ENCODE results near the gene STARD3NL. TPM values are rescaled to one million over a fixed set of nuclear protein-coding genes. Genes with fewer than 3 reads are reported as not detected.

STARD3NL gene
- total and polyA plus RNA-seq, 10 of the 15 experiments (the other 5 are each of a cell fraction or from before 2014, with no cell fraction given): 66.1 to 133 (median 85.7) TPM

DNA sequence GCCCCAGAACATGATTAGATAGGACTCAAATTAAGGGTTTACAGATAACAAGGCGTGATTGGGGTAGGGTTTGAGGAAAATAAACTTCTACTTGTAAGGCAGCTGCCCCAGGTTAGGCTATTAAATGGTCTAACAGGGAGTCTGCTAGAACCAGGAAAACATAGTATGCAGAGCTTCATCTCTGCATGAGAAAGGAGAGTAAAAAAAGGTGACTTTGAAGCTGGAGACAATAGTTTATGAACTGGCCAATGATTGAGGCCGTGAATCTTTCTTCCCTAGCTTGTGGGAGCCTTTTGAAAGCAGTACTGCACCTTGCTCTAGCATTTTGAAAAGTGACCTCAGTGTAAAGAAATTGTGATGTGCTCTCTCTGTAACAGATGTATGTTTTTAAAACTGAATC, 48.5 kb upstream of the STARD3NL start:
- no peak overlapping the region for H3K4me3 ChIP-seq
- no peaks in the 10 kb centered on the region for H3K27me3 ChIP-seq (replicated peaks in 1 of 2; ENCODE audit: control insufficient read depth in 2 of 2, insufficient read depth in 2 of 2, low read length in 1 of 2)
- POLR2A ChIA-PET: no interaction called here
- no peak for ATAC-seq
- TF ChIP-seq NR2C1 (IDR thresholded peaks at IDR 0.05): no peak
- TF ChIP-seq MLLT1 (IDR thresholded peaks at IDR 0.05): no peak
- no peak for TF ChIP-seq BMI1 (IDR thresholded peaks at IDR 0.05; ENCODE audit: borderline replicate concordance)
- TF ChIP-seq EED (IDR thresholded peaks at IDR 0.05; ENCODE audit: low read depth): no peak
- no peak for TF ChIP-seq BACH1 (IDR thresholded peaks at IDR 0.05; ENCODE audit: borderline replicate concordance)
- no peak for TF ChIP-seq NR2C2 (IDR thresholded peaks at IDR 0.05; ENCODE audit: borderline replicate concordance, control insufficient read depth, insufficient read length, low read depth)
- no peak for TF ChIP-seq ZBTB11 (CRISPR knock-in tag; IDR thresholded peaks at IDR 0.05)
- no peak for TF ChIP-seq ETV6 (conservative IDR thresholded peaks at IDR 0.05 in 1 of 2, IDR thresholded peaks at IDR 0.05 in 1 of 2; ENCODE audit: borderline replicate concordance in 1 of 2, low read depth in 1 of 2)
- TF ChIP-seq, protein P1, sequence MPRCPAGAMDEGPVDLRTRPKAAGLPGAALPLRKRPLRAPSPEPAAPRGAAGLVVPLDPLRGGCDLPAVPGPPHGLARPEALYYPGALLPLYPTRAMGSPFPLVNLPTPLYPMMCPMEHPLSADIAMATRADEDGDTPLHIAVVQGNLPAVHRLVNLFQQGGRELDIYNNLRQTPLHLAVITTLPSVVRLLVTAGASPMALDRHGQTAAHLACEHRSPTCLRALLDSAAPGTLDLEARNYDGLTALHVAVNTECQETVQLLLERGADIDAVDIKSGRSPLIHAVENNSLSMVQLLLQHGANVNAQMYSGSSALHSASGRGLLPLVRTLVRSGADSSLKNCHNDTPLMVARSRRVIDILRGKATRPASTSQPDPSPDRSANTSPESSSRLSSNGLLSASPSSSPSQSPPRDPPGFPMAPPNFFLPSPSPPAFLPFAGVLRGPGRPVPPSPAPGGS (IDR thresholded peaks at IDR 0.05; ENCODE audit: borderline replicate concordance, insufficient read depth, low read depth, low read length, poor library complexity, severe bottlenecking): no peak
- no peak for TF ChIP-seq NR2F1 (conservative IDR thresholded peaks at IDR 0.05)
- no TSS peak for BruUV-seq (replicated peaks)
- no peak overlapping the region for H3K27ac ChIP-seq (ENCODE audit: control insufficient read depth, insufficient read depth)
- H3K36me3 ChIP-seq (ENCODE audit: control insufficient read depth in 2 of 2, insufficient read depth in 2 of 2, low read length in 1 of 2): no peaks in the 10 kb centered on the region
- WGBS (ENCODE audit: insufficient coverage, insufficient replicate concordance, low lambda C conversion rate, missing lambda C conversion rate): 65% methylated on average over 2 of the region's 2 CpGs
- H3K4me1 ChIP-seq (ENCODE audit: control insufficient read depth, insufficient read depth, low read length): no peaks in the 10 kb centered on the region
- SMC1A ChIA-PET (ENCODE audit: uncharacterized antibody, unreplicated experiment): interaction anchor here (0.9 kb wide), 1 partner anchor 62 kb away, joined by 3 read pairs; no protein-coding TSS in a partner anchor
- RAD21 ChIA-PET (ENCODE audit: unreplicated experiment): no interaction called here
- DNase-seq (ENCODE audit: low read depth, low spot score): no peak
- no peaks in the 10 kb centered on the region for H4K20me1 ChIP-seq (ENCODE audit: control insufficient read depth, insufficient read depth)
- H2AFZ ChIP-seq (ENCODE audit: control insufficient read depth, low read depth, low read length): no peak overlapping the region
- intact Hi-C loops (cut with micrococcal nuclease; ENCODE audit: unreplicated experiment) (no loop called here), in situ Hi-C loops (cut with MboI) (no loop called here)
- no peak overlapping the region for H3K9ac ChIP-seq (ENCODE audit: control insufficient read depth, insufficient read depth, low read length)
- CTCF ChIA-PET: interaction anchor here (0.7 kb wide), 1 partner anchor 13 kb away, joined by 3 read pairs; no protein-coding TSS in a partner anchor
- H3K79me2 ChIP-seq (ENCODE audit: control insufficient read depth, insufficient read depth, low read length): no peaks in the 10 kb centered on the region
- H3K4me2 ChIP-seq (ENCODE audit: control insufficient read depth, insufficient read depth): no peak overlapping the region
- no peak for FAIRE-seq
- H3K9me3 ChIP-seq (replicated peaks; ENCODE audit: control insufficient read depth, insufficient read depth, low read length): peaks cover 5% of the 10 kb centered on the region
